Right renal cortex interstitium (tissue), 3 donors: ENCODE data around the gene PITHD1. TPM values are rescaled to one million over a fixed set of nuclear protein-coding genes. Genes with fewer than 3 reads are reported as not detected.
"Not testable (repeated sequence)": the region's sequence is repeated elsewhere in the genome, so short reads cannot be mapped to it uniquely, and the experiment has no call there.

ENCODE experiments used
- DNase-seq, 3 donors: peaks; one replicate each; pipeline ENCODE4 v3.0.0-alpha.2; 2013; ENCODE audit warnings: low read depth in 3 of 3, low spot score in 2 of 3
- polyA plus RNA-seq, 3 donors: library from polyadenylated mRNA; unstranded; fragments of 120-200 nt; gene quantifications; one replicate each; pipeline ENCODE4 v1.2.1, GENCODE V29; 2013; ENCODE audit not compliant: insufficient read length in 3 of 3

Gene PITHD1
- polyA plus RNA-seq, 3 donors = 63.8 to 68.3 (median 65.5) TPM

DNA sequence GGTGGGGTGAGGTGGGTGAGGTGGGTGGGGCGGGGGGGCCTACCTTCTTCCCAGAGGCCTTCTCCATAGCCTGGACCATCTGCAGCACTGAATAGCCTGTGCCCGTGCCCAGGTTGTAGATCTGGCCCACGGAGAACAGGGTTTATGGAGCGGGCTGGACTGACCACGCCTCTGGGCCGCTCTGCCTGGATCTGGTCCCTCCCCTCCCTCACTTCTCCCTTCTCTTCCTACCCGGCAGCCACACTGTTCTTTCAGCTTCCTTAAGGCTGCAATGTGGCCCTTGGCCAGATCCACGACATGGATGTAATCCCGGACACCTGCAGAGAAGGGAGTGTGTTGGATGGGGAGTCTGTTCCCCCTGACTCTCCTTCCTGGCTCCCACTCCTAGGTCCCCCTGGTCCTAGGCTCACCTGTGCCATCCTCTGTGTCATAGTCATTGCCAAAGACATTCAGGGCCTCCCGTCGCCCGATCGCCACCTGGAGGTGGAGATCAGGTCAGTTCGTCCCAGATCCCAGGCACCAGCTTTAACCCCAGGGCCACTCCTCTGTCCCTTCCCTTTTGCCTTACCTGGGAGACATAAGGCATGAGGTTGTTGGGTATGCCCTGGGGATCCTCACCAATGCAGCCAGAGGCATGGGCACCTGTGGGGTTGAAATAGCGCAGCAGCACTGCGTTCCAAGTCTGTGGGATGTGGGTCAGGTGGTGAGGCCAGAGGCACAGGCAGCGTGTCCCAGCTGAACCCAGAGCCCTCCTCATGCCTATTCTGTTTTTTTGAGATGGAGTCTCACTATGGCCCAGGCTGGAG is 18.5 kb downstream of the PITHD1 start:
- DNase-seq = no peak

GRCh38 chr1:23797478-23798448 is 19.5 kb downstream of the PITHD1 start:
- DNase-seq = no peak

DNA sequence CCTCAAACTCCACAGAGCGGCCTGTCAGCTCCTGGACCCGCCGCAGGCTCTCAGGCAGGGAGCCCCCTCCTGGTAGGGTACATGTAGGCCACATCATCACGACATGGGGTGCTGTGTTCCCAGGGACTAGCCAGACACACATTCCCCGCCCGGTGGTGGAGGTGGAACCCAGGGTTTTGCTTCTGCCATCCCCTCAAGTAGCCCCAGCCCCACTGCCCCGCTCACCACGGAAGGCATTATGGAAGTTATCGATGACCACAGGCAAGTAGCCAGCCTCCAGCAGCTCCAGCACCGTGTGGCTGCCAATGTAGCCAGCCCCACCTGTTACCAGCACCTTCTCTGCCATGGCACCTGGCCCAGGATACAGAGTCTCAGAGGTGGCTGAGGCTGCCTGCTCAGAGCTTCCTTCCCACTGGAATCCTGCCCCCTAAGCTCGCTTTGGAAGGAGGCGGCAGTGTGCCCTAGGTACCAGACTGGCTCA is 20.5 kb downstream of the PITHD1 start:
- no peak for DNase-seq

DNA sequence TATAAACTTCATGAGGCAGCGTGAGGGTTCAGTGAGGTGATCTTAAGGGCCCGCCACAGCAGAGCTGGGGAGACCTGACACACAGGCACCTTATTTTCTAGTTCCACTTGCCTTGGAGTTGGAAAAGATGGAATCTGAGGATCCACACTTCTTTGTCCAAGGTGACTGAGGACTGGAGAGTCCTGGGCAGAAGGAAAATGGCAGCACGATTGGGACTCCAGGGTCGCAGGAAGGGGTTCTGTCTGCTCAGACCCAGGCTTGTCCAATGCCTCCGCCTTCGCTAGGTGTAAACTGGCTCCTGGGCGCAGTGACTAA is 21.0 kb downstream of the PITHD1 start:
- DNase-seq = no peak

DNA sequence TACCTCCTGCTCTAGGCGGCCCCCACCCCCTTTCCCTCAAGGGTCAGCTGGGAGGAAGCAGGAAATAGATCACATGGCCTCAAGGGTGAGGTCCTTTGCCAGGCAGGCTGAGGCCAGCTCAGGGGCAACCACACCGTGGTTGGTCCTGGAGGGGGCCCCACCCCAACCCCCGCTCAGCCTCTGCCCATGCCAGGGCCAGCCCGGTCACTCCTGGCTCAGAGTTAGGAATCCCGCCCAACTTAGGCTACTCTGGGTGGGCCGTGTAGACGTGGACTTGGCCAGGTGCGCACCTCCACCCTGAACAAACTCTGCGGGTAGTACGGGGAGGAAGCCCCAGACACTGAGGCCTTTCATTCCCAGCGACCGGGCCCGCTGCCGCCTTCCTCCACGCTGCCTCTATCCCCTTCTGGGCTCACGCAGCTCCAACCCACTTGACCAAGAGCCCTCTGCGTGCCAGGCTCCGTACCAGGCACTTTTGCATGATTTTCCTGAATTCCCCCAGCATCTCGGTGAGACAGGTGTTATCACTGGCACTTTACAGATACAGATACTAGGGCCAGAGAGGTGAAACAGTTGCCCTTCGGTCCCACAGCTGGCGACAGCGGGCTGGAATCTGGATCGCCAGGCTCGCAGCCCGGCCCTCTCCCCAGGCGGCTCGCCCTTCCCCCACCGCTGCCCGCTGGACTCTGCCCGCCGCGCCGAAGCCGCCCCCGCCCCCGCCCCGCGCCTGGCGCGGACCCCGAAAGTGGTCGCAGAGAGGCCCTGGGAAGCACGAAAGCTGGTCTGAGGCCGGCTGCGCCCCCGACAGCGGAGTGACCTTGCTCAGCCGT is 21.6 kb downstream of the PITHD1 start:
- DNase-seq = no peak

DNA sequence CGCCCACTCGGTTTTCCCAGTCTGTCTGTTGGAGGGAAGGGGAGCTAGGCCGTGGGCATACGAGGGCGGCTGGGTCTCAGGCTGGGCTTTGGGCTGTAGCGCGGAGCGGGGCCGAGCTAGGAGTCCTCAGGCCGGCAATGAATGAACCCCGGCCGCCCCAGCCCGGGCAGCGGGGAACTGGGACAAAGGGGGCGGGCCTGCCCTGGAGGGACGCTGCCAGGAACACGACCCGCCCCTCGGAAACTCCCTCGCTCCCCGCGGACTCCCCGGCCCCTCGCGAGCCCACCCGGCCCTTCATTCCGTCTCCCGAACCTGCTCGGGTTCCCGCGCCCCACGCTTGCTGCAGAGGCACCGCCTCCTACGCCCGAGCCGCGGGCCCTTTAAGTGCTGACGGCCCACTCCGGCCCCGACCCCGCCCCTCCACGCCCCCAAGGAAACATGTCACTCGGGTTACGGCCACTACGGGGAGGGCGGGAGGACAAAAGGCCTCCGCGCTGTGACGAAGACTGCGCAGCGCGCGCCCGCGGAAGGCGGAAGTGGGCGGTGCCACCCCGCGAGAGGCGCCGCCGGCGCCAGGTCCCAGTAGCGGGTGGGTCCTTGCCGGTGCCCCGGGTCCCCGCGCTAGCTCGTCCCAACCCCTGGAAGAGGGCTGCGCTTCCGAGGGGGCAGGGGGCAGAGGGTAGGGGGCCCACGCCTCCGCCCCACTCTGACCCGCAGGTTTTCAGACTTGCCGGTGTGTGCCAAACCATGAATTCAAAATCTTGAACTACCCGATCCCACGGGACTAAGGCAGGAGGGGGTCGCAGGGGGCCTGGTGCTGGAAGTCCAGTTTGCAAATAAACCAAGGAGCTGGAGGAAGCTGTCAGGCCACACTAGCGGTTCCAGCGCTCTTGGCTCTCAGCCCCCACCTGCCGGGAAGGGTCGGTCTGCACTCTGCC is 22.5 kb downstream of the PITHD1 start, which contains the start of gene GALE:
Gene GALE, minus strand, starts transcription at position 355 of the 938 bp plus-strand sequence. CDS start 1,747 bp downstream, outside the sequence.
- peak; percentile 83 to 88 (median 85) for DNase-seq

DNA sequence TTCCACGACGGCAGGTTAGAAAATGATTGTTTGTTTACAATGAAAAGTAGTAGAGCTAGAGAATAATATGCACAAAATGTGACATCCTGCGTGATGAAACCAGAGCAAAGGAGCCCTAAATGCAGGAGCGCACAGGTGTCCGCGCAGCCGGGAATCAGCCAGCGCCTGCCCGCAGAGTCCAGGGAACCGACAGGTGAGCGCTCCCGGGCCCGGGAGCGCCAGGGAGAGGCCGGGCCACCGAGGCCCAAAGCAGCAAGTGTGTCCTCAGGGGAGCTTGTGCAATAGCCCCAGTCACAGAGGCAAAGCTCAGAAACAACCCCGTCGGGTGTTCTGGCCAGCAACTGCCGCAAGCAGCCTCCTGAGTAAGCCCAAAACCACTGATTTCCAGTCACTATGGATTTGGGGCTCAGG is 23.1 kb downstream of the PITHD1 start:
- no peak for DNase-seq

DNA sequence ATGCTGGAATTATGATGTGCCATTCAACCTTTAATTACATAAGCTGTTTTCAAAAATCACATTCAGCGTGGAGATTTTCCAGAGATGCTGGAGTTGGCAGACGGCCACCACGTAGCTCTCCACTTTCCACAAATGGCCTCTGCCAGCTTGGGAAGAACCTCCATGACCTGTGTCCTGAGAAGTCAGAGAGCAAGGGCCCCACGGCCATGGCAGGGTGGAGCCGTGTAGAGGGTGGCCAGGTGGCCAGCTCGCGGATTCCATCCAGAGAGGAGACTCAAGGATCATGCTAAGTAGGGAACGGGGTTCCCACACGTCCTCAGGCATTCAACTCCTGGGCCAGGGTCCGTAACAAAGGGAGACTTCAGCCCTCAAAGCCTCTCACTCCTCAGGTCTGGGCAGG is 23.7 kb downstream of the PITHD1 start:
- DNase-seq = no peak

GRCh38 chr1:23802809-23803342 is 24.7 kb downstream of the PITHD1 start:
- not testable (repeated sequence) for DNase-seq

DNA sequence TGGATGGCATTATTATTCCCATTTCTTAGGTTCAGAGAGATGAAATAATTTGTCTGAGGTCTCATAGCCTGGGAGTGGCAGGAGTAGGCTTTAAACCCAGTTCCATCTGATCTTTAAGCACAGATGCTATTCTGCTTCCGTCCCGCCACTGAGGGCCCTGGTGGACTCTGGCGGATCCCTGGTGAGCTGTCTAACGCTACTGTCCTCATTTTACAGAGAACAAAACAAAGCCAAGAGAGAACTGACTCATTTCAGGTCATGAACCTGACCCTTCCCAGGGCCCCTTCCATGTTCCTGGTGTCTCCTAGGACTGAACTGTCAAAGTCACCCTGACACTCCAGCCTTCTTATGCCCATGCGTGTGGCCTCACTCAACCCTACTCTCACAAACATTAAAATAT is 25.5 kb downstream of the PITHD1 start:
- DNase-seq = no peak

GRCh38 chr1:23804183-23804835 is 26.1 kb downstream of the PITHD1 start:
- no peak for DNase-seq

DNA sequence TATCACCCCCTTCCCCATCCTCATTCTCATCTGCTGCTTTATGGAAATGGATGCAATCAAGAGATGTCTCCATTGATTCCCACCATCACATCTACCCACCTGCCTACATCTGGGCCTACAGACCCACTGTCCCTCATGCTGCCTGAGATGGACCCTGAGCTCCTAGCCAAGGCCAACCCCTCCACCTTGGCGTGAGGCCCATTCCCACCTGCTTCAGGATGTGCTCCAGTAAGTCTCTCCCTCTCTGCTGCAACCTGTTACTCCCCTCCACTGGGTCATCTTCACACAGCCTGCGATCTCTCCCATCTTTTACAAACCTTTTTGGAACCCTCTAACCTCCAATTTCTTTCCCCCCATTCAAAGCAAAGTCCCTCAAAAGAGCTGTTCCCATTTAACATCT is 26.8 kb downstream of the PITHD1 start:
- no peak for DNase-seq

DNA sequence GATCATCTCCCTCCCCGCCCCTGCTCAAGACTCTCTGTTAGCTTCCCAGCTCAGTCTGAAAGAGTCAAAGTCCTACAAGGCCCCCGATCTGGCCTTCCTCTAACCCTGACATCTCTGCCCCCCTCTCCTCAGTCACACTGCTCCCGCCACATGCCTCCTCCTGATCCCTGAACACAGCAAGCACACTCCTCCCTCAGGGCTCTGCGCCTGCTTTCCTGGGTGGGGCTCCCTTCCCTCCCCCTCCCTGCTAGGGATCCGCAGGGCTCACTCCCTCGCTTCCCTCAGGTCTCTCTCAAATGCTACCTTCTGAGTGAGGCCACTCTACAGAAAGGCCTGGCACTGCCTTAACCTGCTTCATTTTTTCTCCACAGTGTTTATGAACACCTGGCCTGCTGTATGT is 28.1 kb downstream of the PITHD1 start:
- no peak for DNase-seq

DNA sequence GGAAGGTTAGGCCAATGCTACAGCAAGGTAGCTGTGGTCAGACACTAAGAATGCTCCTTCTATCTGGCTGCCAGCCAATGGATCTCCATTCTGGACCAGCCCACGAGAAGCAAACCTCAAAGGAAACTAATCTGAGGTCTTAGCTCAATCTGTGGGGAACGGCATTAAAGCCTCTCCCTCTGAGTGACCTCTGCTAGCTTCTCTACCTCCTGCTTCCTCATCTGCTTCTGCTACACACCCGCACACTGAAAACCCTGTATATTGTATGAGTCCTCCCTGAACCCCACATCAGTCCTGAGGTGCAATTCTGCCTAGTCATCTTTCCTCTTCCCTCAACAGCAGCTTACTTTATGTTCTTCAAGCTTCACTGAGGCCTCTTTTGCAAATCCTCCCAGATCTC is 29.2 kb downstream of the PITHD1 start:
- DNase-seq = no peak

DNA sequence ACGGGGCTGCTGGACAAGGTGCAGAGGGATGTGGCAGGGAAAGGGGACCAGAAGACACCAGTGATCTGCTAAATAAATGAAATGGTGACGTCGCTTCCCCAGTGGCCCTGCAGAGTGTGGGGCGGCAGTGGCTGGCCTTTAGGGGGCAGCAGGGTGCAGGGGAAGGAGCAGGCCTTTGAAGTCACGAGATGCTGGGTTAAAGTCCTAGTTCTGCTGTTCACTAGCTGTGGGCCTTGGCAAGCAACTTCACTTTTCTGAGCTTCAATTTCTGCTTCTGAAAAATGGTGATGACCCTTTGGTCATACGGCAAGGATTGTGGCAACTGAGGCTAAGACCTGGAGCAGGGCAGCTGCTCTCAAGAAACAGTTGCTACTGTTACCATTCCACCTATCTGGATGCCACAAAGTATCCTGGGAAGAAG is 31.5 kb downstream of the PITHD1 start:
- no peak for DNase-seq

DNA sequence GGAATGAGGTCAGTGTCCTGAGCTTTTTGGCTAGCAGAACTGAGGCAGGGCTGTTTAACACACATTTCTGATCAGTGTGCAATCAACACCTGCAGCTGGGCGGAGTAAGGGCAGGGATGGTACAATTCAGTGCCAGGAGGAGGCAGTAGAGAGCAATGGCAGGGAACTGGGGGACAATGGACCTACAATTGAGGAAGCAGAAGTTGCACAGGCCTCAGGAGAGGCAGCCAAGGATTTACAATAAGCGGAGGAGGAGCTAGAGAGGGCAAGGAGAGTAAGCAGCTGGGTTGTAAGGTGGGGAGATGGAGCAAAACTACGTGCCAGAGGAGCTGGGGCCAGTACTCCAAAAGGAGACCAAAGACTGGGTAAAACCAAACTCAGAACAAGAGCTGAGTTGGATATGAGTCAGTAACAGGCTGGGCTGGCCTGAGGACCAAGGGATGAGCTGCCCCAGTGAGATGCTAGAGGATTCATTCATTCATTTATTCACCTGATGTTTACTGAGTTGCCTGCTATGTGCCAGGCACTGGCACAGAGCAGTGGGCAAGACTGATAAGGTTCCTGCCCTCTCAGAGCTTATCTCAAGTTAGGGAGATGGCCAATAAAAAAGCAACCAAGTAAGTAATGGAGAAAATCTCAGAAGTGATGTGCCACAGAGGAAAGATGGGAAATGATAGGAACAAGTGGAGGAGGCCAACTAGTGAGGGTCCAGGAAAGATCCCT is 32.8 kb downstream of the PITHD1 start:
- DNase-seq = no peak

DNA sequence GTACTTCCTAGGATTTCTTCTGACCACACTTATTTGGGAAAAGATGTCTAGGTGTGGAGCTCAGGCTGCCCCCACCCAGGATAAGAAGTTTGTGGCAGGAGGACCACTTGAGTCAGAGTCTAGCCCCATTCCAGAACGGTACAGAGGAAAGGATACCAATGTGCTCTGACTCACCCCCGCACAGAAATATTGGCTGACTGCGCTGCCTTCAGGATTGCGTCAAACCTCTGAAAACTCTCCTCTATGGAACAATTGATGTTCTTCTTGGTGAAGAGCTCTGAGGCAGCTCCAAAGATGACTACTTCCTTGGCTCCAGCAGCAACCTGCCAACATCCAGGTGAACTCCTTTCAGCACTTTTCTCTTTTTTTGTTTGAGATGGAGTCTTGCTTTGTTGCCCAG is 35.8 kb downstream of the PITHD1 start:
- DNase-seq = no peak

GRCh38 chr1:23816361-23816760 is 38.1 kb downstream of the PITHD1 start:
- no peak for DNase-seq
